ENCODE measurements around the gene CDKL4.
"Not testable (repeated sequence)": the region's sequence is repeated elsewhere in the genome, so short reads cannot be mapped to it uniquely, and the experiment has no call there.

Gene CDKL4

GRCh38 chr2:39240758-39241157, 3.0 kb downstream of the CDKL4 start:
- intact Hi-C loops (cut with DNase I) = no loop called here
- DNase-seq = no peak

- DNase-seq = no peak
- intact Hi-C loops (cut with DNase I) = no loop called here
Measured at GRCh38 chr2:39234754-39235153, 9.0 kb downstream of the CDKL4 start.

- intact Hi-C loops (cut with DNase I) = no loop called here
- no peak for DNase-seq
Measured at GRCh38 chr2:39232141-39232540, 11.6 kb downstream of the CDKL4 start.

- DNase-seq = peak in 9 of 42 donors; percentile 6 to 36 (median 22)
- intact Hi-C loops (cut with DNase I) = loop anchor here (2.0 kb wide), 1 partner anchor 108 kb away; the partner anchor contains the start of gene SOS1
Measured at GRCh38 chr2:39228413-39229209, 15.2 kb downstream of the CDKL4 start.

GRCh38 chr2:39227628-39228412, 15.9 kb downstream of the CDKL4 start:
- DNase-seq = peak; percentile 66 to 94 (median 87)
- intact Hi-C loops (cut with DNase I) = loop anchor here (2.0 kb wide), 2 partner anchors 107 to 169 kb away; partner anchors contain the start of gene SOS1

GRCh38 chr2:39225567-39225966, 18.2 kb downstream of the CDKL4 start:
- intact Hi-C loops (cut with DNase I) = no loop called here
- no peak for DNase-seq

GRCh38 chr2:39223909-39224308, 19.9 kb downstream of the CDKL4 start:
- DNase-seq = no peak
- intact Hi-C loops (cut with DNase I) = no loop called here

GRCh38 chr2:39221459-39221858, 22.3 kb downstream of the CDKL4 start:
- no peak for DNase-seq
- intact Hi-C loops (cut with DNase I) = no loop called here

- intact Hi-C loops (cut with DNase I) = no loop called here
- DNase-seq = no peak
Measured at GRCh38 chr2:39220136-39220535, 23.6 kb downstream of the CDKL4 start.

GRCh38 chr2:39218391-39218790, 25.4 kb downstream of the CDKL4 start:
- DNase-seq = no peak
- intact Hi-C loops (cut with DNase I) = no loop called here

- intact Hi-C loops (cut with DNase I) = no loop called here
- no peak for DNase-seq
Measured at GRCh38 chr2:39217192-39217550, 26.6 kb downstream of the CDKL4 start.

- intact Hi-C loops (cut with DNase I) = no loop called here
- DNase-seq = no peak
Measured at GRCh38 chr2:39216346-39217191, 27.2 kb downstream of the CDKL4 start.

GRCh38 chr2:39215545-39215944, 28.2 kb downstream of the CDKL4 start:
- intact Hi-C loops (cut with DNase I) = no loop called here
- DNase-seq = peak in 1 of 42 donors; percentile 24

GRCh38 chr2:39213015-39213414, 30.8 kb downstream of the CDKL4 start:
- no peak for DNase-seq
- intact Hi-C loops (cut with DNase I) = no loop called here

- intact Hi-C loops (cut with DNase I) = no loop called here
- no peak for DNase-seq
Measured at GRCh38 chr2:39210846-39211245, 32.9 kb downstream of the CDKL4 start.

GRCh38 chr2:39203382-39203781, 40.4 kb downstream of the CDKL4 start:
- DNase-seq = no peak
- intact Hi-C loops (cut with DNase I) = no loop called here

- DNase-seq = no peak
- intact Hi-C loops (cut with DNase I) = no loop called here
Measured at GRCh38 chr2:39202639-39203369, 41.0 kb downstream of the CDKL4 start.

GRCh38 chr2:39197003-39197402, 46.8 kb downstream of the CDKL4 start:
- intact Hi-C loops (cut with DNase I); DNase-seq: not testable (repeated sequence)

- intact Hi-C loops (cut with DNase I) = no loop called here
- no peak for DNase-seq
Measured at GRCh38 chr2:39194686-39195085, 49.1 kb downstream of the CDKL4 start.

Measured in head of caudate nucleus (tissue), 42 donors.